ENCODE measurements around the gene PCDHGB7.
"Not testable (repeated sequence)": the region's sequence is repeated elsewhere in the genome, so short reads cannot be mapped to it uniquely, and the experiment has no call there.

The PCDHGB7 gene

DNA sequence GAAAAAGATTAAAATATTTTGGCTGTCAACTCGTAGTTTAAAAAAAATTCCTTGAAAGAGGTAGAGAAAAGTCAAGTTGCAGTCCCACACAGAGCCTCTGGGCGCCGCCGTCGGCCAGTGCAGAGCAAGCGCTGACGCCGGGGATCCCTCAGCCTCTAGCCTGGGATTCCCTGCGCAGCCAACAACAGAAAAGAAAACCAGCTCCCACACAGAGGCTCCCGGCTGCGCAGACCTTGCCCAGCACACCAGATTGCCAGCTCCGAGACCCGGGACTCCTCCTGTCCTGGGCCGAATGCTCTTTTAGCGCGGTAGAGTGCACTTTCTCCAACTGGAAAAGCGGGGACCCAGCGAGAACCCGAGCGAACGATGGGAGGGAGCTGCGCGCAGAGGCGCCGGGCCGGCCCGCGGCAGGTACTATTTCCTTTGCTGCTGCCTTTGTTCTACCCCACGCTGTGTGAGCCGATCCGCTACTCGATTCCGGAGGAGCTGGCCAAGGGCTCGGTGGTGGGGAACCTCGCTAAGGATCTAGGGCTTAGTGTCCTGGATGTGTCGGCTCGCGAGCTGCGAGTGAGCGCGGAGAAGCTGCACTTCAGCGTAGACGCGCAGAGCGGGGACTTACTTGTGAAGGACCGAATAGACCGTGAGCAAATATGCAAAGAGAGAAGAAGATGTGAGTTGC, at the start of gene PCDHGB7:
Gene PCDHGB7 (plus strand): TSS at position 184 of the 679 bp plus-strand sequence. CDS start 183 bp downstream, at position 367.
- peak within 1 kb of the TSS; percentile 38 for H3K4me3 ChIP-seq (replicated peaks; ENCODE audit: low read depth, low read length)
- not testable (repeated sequence) for DNase-seq (ENCODE audit: extremely low read depth, low read depth)
- TF ChIP-seq, protein P1, sequence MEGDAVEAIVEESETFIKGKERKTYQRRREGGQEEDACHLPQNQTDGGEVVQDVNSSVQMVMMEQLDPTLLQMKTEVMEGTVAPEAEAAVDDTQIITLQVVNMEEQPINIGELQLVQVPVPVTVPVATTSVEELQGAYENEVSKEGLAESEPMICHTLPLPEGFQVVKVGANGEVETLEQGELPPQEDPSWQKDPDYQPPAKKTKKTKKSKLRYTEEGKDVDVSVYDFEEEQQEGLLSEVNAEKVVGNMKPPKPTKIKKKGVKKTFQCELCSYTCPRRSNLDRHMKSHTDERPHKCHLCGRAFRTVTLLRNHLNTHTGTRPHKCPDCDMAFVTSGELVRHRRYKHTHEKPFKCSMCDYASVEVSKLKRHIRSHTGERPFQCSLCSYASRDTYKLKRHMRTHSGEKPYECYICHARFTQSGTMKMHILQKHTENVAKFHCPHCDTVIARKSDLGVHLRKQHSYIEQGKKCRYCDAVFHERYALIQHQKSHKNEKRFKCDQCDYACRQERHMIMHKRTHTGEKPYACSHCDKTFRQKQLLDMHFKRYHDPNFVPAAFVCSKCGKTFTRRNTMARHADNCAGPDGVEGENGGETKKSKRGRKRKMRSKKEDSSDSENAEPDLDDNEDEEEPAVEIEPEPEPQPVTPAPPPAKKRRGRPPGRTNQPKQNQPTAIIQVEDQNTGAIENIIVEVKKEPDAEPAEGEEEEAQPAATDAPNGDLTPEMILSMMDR (IDR thresholded peaks at IDR 0.05; ENCODE audit: low read depth, low read length, missing control alignments): peak; percentile 77

- H3K4me3 ChIP-seq (replicated peaks; ENCODE audit: low read depth, low read length): peak within 1 kb of the TSS; percentile 20
- TF ChIP-seq, protein P1 (IDR thresholded peaks at IDR 0.05; ENCODE audit: low read depth, low read length, missing control alignments): peak; percentile 57
- DNase-seq (ENCODE audit: extremely low read depth, low read depth): no peak
These were observed 47.3 kb upstream of the PCDHGB7 start, which contains the start of gene PCDHGB3 for GRCh38 chr5:141369994-141370848. TSS of gene PCDHGB3 (plus strand) at chr5:141370242. CDS start at chr5:141370395, 153 bp downstream.

DNA sequence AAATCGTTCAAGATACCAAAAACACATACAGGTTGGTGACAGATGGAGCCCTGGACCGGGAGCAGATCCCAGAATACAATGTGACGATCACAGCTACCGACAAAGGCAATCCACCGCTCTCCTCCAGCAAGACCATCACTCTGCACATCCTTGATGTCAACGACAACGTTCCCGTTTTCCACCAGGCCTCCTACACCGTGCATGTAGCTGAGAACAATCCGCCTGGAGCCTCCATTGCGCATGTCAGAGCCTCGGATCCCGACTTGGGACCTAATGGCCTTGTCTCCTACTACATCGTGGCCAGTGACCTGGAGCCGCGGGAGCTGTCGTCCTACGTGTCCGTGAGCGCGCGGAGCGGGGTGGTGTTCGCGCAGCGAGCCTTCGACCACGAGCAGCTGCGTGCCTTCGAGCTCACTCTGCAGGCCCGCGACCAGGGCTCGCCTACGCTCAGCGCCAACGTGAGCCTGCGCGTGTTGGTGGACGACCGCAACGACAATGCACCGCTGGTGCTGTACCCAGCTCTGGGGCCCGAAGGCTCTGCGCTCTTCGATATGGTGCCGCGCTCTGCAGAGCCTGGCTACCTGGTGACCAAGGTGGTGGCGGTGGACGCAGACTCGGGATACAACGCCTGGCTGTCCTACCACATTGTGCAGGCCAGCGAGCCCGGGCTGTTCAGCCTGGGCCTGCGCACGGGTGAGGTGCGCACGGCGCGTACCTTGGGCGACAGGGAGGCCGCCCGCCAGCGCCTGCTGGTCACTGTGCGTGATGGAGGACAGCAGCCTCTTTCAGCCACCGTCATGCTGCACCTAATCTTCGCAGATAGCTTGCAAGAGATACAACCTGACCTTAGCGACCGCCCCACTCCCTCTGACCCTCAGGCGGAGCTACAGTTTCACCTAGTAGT, 45.7 kb upstream of the PCDHGB7 start:
- no peak for DNase-seq (ENCODE audit: extremely low read depth, low read depth)
- TF ChIP-seq, protein P1 (IDR thresholded peaks at IDR 0.05; ENCODE audit: low read depth, low read length, missing control alignments): no peak
- no peak overlapping the region for H3K4me3 ChIP-seq (replicated peaks; ENCODE audit: low read depth, low read length)

- H3K4me3 ChIP-seq (replicated peaks; ENCODE audit: low read depth, low read length): peak within 1 kb of the TSS; percentile 36
- no peak for DNase-seq (ENCODE audit: extremely low read depth, low read depth)
- TF ChIP-seq, protein P1 (IDR thresholded peaks at IDR 0.05; ENCODE audit: low read depth, low read length, missing control alignments): peak; percentile 56
These were observed 43.7 kb upstream of the PCDHGB7 start, which contains the start of gene PCDHGA6 for GRCh38 chr5:141373673-141374317. TSS of gene PCDHGA6 (plus strand) at chr5:141373891. CDS start at chr5:141374084, 193 bp downstream.

DNA sequence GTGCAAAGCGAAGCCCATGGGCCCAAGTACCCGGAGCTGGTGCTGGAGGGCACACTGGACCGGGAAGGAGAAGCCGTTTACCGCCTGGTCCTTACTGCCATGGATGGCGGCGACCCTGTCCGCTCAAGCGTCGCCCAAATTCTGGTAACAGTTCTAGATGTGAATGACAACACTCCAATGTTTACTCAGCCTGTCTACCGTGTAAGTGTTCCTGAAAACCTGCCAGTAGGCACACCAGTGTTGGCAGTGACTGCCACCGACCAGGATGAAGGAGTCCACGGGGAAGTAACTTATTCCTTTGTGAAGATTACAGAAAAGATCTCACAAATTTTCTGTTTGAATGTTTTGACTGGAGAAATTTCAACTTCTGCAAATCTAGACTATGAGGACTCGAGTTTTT, 42.9 kb upstream of the PCDHGB7 start:
- TF ChIP-seq, protein P1 (IDR thresholded peaks at IDR 0.05; ENCODE audit: low read depth, low read length, missing control alignments): no peak
- DNase-seq (ENCODE audit: extremely low read depth, low read depth): no peak
- H3K4me3 ChIP-seq (replicated peaks; ENCODE audit: low read depth, low read length): no peak overlapping the region

DNA sequence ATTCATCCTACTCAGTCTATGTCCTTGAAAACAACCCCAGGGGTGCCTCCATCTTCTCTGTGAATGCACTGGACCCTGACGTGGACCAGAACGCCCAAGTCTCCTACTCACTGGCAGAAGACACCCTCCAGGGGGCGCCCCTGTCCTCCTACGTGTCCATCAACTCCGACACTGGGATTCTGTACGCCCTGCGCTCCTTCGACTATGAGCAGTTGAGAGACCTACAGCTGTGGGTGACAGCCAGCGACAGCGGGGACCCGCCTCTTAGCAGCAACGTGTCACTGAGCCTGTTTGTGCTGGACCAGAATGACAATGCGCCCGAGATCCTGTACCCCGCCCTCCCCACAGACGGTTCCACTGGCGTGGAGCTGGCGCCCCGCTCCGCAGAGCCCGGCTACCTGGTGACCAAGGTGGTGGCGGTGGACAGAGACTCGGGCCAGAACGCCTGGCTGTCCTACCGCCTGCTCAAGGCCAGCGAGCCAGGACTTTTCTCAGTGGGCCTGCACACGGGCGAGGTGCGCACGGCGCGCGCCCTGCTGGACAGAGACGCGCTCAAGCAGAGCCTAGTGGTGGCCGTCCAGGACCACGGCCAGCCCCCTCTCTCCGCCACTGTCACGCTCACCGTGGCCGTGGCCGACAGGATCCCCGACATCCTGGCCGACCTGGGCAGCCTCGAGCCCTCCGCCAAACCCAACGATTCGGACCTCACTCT, 41.9 kb upstream of the PCDHGB7 start:
- DNase-seq (ENCODE audit: extremely low read depth, low read depth): not testable (repeated sequence)

More for the DNA sequence above, 41.9 kb upstream of the PCDHGB7 start:
- H3K4me3 ChIP-seq (replicated peaks; ENCODE audit: low read depth, low read length): not testable (repeated sequence)

Data from HFF-Myc (cell line).